ENCODE results near the gene KRTAP12-4.

Gene KRTAP12-4

DNA sequence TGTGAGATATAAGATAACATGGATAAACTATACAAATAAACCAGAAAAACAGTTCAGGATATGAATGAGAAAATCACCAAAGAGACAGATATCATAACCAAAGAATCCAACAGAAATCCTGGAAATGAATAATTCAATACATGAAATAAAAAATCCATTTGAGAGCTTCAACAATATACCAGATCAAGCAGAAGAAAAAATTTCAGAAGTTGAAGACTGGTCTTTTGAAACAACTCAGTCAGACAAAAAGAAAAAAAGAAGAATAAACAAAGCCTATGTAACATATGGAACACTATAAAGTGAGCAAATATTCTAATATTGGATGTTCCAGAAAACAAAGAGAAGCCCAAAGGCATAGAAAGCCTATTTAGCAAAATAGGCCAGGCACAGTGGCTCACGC is 17.5 kb upstream of the KRTAP12-4 start:
- TF ChIP-seq YY1 (IDR thresholded peaks at IDR 0.05; ENCODE audit: low read depth) (no peak), NFIC (IDR thresholded peaks at IDR 0.05) (no peak), TAF1 (IDR thresholded peaks at IDR 0.05; ENCODE audit: low read depth) (no peak), TEAD4 (IDR thresholded peaks at IDR 0.05) (no peak), ZBTB7A (IDR thresholded peaks at IDR 0.05; ENCODE audit: low read depth) (no peak), EGR1 (IDR thresholded peaks at IDR 0.05) (no peak), REST (IDR thresholded peaks at IDR 0.05; ENCODE audit: low read depth) (no peak), CREB1 (IDR thresholded peaks at IDR 0.05; ENCODE audit: low read depth) (no peak), EP300 (IDR thresholded peaks at IDR 0.05; ENCODE audit: borderline replicate concordance) (no peak), RAD21 (IDR thresholded peaks at IDR 0.05; ENCODE audit: low read depth) (no peak), CEBPB (IDR thresholded peaks at IDR 0.05) (no peak)
- TF ChIP-seq, protein P1, sequence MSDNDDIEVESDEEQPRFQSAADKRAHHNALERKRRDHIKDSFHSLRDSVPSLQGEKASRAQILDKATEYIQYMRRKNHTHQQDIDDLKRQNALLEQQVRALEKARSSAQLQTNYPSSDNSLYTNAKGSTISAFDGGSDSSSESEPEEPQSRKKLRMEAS (IDR thresholded peaks at IDR 0.05), result no peak

DNA sequence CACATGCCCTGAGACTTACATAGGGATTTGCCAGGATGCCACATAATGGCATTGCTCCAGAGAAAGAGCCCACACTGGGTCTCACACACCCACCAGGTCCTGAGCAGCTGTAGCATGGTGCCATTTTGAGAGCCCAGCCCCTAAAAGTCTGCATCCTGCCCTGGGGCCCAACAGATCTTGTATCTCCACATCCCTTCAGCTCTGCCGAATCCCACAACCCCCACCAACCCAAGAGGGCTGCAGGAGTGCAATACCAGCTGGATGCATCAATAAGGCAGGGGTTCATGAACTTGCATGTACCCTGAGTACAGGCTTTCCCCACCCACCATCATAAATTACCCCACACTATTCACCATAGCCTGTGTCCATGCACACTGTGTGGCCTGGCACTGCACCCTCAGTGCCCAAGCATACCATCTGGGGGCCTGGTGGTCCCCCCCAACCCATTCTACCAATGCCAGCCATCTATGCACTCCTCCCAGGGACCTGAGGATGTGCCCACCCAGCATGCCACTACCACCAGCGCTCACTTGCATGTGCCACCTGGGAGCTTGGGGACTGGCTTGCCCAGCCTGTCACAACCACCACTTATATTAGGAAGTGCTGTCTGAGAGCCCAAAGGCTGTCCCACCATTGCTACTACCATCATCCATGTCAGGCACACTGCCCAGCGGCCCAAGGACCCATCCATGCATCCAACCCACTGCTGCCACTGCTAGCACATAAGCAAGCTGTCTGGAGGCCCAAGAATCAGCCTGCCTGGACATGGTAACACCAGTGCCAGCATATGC is 16.4 kb upstream of the KRTAP12-4 start:
- no peak for TF ChIP-seq CREB1 (IDR thresholded peaks at IDR 0.05; ENCODE audit: low read depth)
- TF ChIP-seq EGR1 (IDR thresholded peaks at IDR 0.05), result no peak
- TF ChIP-seq TCF12 (IDR thresholded peaks at IDR 0.05; ENCODE audit: low read depth), result no peak
- no peak for TF ChIP-seq TAF1 (IDR thresholded peaks at IDR 0.05; ENCODE audit: low read depth)
- no peak for TF ChIP-seq TEAD4 (IDR thresholded peaks at IDR 0.05)
- TF ChIP-seq ZBTB7A (IDR thresholded peaks at IDR 0.05; ENCODE audit: low read depth), result no peak
- no peak for TF ChIP-seq CEBPB (IDR thresholded peaks at IDR 0.05)
- no peak for TF ChIP-seq NFIC (IDR thresholded peaks at IDR 0.05)
- no peak for TF ChIP-seq RAD21 (IDR thresholded peaks at IDR 0.05; ENCODE audit: low read depth)
- TF ChIP-seq EP300 (IDR thresholded peaks at IDR 0.05; ENCODE audit: borderline replicate concordance), result no peak
- TF ChIP-seq YY1 (IDR thresholded peaks at IDR 0.05; ENCODE audit: low read depth), result no peak
- no peak for TF ChIP-seq USF1 (IDR thresholded peaks at IDR 0.05)
- TF ChIP-seq, protein P1 (IDR thresholded peaks at IDR 0.05), result no peak
- no peak for TF ChIP-seq REST (IDR thresholded peaks at IDR 0.05; ENCODE audit: low read depth)
- no peak for TF ChIP-seq FOXM1 (IDR thresholded peaks at IDR 0.05; ENCODE audit: borderline replicate concordance, low read depth)

DNA sequence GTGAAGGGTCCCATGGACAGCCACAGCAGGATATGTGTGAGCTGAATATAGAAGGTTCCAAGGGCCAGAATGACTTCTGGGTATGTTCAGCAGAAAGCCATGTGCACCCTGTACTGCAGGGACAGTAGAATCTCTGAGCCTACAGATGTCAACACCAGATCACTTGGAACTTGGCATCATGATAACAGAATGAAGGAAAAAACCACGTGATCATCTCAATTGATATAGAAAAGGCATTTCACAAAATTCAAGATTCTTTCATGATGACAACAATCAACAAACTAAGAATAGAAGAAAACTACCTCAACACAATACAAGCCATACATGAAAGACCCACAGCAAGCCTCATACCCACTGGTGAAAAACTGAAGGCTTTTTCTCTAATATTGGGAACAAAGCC is 13.2 kb upstream of the KRTAP12-4 start:
- TF ChIP-seq ZBTB7A (IDR thresholded peaks at IDR 0.05; ENCODE audit: low read depth) (no peak), EP300 (IDR thresholded peaks at IDR 0.05; ENCODE audit: borderline replicate concordance) (no peak), TCF12 (IDR thresholded peaks at IDR 0.05; ENCODE audit: low read depth) (no peak), TAF1 (IDR thresholded peaks at IDR 0.05; ENCODE audit: low read depth) (no peak), EGR1 (IDR thresholded peaks at IDR 0.05) (no peak), USF1 (IDR thresholded peaks at IDR 0.05) (no peak), CEBPB (IDR thresholded peaks at IDR 0.05) (no peak), YY1 (IDR thresholded peaks at IDR 0.05; ENCODE audit: low read depth) (no peak), FOXM1 (IDR thresholded peaks at IDR 0.05; ENCODE audit: borderline replicate concordance, low read depth) (no peak), CREB1 (IDR thresholded peaks at IDR 0.05; ENCODE audit: low read depth) (no peak), NFIC (IDR thresholded peaks at IDR 0.05) (no peak), RAD21 (IDR thresholded peaks at IDR 0.05; ENCODE audit: low read depth) (no peak), REST (IDR thresholded peaks at IDR 0.05; ENCODE audit: low read depth) (no peak), TEAD4 (IDR thresholded peaks at IDR 0.05) (no peak)
- TF ChIP-seq, protein P1 (IDR thresholded peaks at IDR 0.05), result no peak
